ENCODE measurements around the gene ARL10. TPM values are rescaled to one million over a fixed set of nuclear protein-coding genes. Genes with fewer than 3 reads are reported as not detected.

The ARL10 gene
- polyA plus RNA-seq, 3 donors = 0.04 to 0.93 TPM; not detected in 1

DNA sequence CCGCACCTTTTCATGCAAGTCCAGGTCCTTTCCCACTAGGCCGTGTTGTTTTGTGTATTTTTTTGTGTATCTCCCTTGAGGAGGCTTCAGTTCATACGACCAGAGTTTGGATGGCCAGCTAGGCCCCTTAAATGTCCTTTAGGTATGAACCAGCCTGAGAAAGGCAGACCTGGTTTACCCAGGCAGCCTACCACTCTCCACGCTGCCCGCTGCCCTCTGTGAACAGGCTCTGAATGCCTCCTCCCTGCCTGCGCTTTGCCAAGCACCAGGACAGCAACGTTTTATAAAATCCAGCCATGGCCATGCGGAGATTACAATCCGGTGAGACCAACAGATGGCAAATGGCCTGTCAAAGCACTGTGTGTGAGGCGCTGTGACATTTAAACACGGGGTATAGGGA is 51.7 kb downstream of the ARL10 start:
- Histone ChIP-seq H4K20me1 (ENCODE audit: insufficient read depth, low read length) (peaks cover 15% of the 10 kb centered on the region), H3K36me3 (replicated peaks in 1 of 2; ENCODE audit: control insufficient read depth in 1 of 2, insufficient read depth in 2 of 2, low read length in 2 of 2) (no peaks in the 10 kb centered on the region), H3K4me1 (ENCODE audit: control insufficient read depth in 1 of 2, insufficient read depth in 2 of 2, low read length in 2 of 2) (peaks cover 16 to 23% of the 10 kb centered on the region in 2 donors), H3K4me2 (replicated peaks; ENCODE audit: extremely low read depth, low read length, poor library complexity, severe bottlenecking) (peak overlapping the region; percentile 85), H3K4me3 (replicated peaks in 1 of 3; ENCODE audit: low read depth in 2 of 3, low read length in 3 of 3) (peak overlapping the region in 1 of 3 experiments; percentile 92), H3K9ac (ENCODE audit: insufficient read depth, low read length, poor library complexity, severe bottlenecking) (no peak overlapping the region), H3K79me2 (ENCODE audit: insufficient read depth, low read length) (peaks cover 33% of the 10 kb centered on the region), H3K27me3 (ENCODE audit: control insufficient read depth in 2 of 2, insufficient read depth in 2 of 2, low read length in 2 of 2) (no peaks in the 10 kb centered on the region), H3K9me3 (replicated peaks in 1 of 2; ENCODE audit: control insufficient read depth in 1 of 2, insufficient read depth in 1 of 2, low read length in 2 of 2) (no peaks in the 10 kb centered on the region), H2AFZ (ENCODE audit: insufficient read depth, low read depth, low read length, poor library complexity, severe bottlenecking) (peak overlapping the region; percentile 64), H3K27ac (ENCODE audit: low read depth in 1 of 2, low read length in 2 of 2) (no peak overlapping the region)
- Mint-ChIP-seq H3K36me3 (peaks cover 0 to 10% of the 10 kb centered on the region in 2 donors), H3K4me3 (peak overlapping the region; percentile 59 to 75), H3K27ac (no peak overlapping the region), H3K4me1 (peaks cover 38% of the 10 kb centered on the region), H3K9me3 (peaks cover 0 to 10% (median 6%) of the 10 kb centered on the region in 7 donors), H3K27me3 (ENCODE audit: low read depth in 3 of 3) (peaks cover 2 to 5% (median 2%) of the 10 kb centered on the region in 3 donors)
- TF ChIP-seq, protein P1, sequence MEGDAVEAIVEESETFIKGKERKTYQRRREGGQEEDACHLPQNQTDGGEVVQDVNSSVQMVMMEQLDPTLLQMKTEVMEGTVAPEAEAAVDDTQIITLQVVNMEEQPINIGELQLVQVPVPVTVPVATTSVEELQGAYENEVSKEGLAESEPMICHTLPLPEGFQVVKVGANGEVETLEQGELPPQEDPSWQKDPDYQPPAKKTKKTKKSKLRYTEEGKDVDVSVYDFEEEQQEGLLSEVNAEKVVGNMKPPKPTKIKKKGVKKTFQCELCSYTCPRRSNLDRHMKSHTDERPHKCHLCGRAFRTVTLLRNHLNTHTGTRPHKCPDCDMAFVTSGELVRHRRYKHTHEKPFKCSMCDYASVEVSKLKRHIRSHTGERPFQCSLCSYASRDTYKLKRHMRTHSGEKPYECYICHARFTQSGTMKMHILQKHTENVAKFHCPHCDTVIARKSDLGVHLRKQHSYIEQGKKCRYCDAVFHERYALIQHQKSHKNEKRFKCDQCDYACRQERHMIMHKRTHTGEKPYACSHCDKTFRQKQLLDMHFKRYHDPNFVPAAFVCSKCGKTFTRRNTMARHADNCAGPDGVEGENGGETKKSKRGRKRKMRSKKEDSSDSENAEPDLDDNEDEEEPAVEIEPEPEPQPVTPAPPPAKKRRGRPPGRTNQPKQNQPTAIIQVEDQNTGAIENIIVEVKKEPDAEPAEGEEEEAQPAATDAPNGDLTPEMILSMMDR (IDR thresholded peaks at IDR 0.05) = no peak
- intact Hi-C loops (cut with micrococcal nuclease) = loop anchor here (2.0 to 10.0 kb wide), 5 partner anchors 30 to 1718 kb away; partner anchors contain the start of genes FAF2 (in 1 of the 2), RMND5B (in 1 of the 2) and RNF44 (in 1 of the 2)
- WGBS (ENCODE audit: insufficient coverage) = 91% methylated on average over 11 of the region's 11 CpGs
- no peak for DNase-seq

DNA sequence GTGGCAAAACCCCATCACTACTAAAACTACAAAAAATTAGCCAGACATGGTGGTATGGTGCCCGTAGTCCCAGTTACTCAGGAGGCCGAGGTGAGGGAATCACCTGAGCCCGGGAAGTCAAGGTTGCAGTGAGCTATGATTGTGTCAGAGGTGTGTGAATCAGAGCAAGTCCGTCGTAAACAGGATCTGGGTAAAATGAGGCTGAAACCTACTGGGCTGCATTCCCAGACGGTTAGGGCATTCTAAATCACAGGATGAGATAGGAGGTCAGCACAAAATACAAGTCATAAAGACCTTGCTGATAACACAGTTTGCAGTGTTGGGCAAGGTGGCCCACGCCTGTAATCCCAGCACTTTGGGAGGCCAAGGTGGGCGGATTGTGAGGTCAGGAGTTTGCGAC is 53.0 kb downstream of the ARL10 start:
- no peak for DNase-seq
- TF ChIP-seq, protein P1 (IDR thresholded peaks at IDR 0.05) = no peak
- Histone ChIP-seq H3K4me1 (ENCODE audit: control insufficient read depth in 1 of 2, insufficient read depth in 2 of 2, low read length in 2 of 2) (peaks cover 16 to 23% of the 10 kb centered on the region in 2 donors), H4K20me1 (ENCODE audit: insufficient read depth, low read length) (peaks cover 7% of the 10 kb centered on the region), H3K79me2 (ENCODE audit: insufficient read depth, low read length) (peaks cover 27% of the 10 kb centered on the region), H3K4me3 (replicated peaks in 1 of 3; ENCODE audit: low read depth in 2 of 3, low read length in 3 of 3) (no peak overlapping the region), H2AFZ (ENCODE audit: insufficient read depth, low read depth, low read length, poor library complexity, severe bottlenecking) (no peak overlapping the region), H3K27me3 (ENCODE audit: control insufficient read depth in 2 of 2, insufficient read depth in 2 of 2, low read length in 2 of 2) (no peaks in the 10 kb centered on the region), H3K27ac (ENCODE audit: low read depth in 1 of 2, low read length in 2 of 2) (no peak overlapping the region), H3K36me3 (replicated peaks in 1 of 2; ENCODE audit: control insufficient read depth in 1 of 2, insufficient read depth in 2 of 2, low read length in 2 of 2) (no peaks in the 10 kb centered on the region), H3K9ac (ENCODE audit: insufficient read depth, low read length, poor library complexity, severe bottlenecking) (no peak overlapping the region), H3K9me3 (replicated peaks in 1 of 2; ENCODE audit: control insufficient read depth in 1 of 2, insufficient read depth in 1 of 2, low read length in 2 of 2) (no peaks in the 10 kb centered on the region), H3K4me2 (replicated peaks; ENCODE audit: extremely low read depth, low read length, poor library complexity, severe bottlenecking) (no peak overlapping the region)
- H3K27me3 Mint-ChIP-seq (ENCODE audit: low read depth in 3 of 3) = peaks cover 2 to 5% (median 2%) of the 10 kb centered on the region in 3 donors
- H3K36me3 Mint-ChIP-seq = peaks cover 0 to 4% of the 10 kb centered on the region in 2 donors
- peaks cover 0 to 11% (median 7%) of the 10 kb centered on the region in 7 donors for H3K9me3 Mint-ChIP-seq
- peak overlapping the region in 2 of 7 donors; percentile 0 to 42 for H3K27ac Mint-ChIP-seq
- H3K4me1 Mint-ChIP-seq = peaks cover 31% of the 10 kb centered on the region
- 88% methylated on average over 3 of the region's 9 CpGs for WGBS (ENCODE audit: insufficient coverage)
- H3K4me3 Mint-ChIP-seq = no peak overlapping the region
- intact Hi-C loops (cut with micrococcal nuclease) = loop anchor here (5.0 to 10.0 kb wide), 3 partner anchors 117 to 1717 kb away; partner anchors contain the start of genes RMND5B (in 1 of the 2) and RNF44 (in 1 of the 2)
